Left cardiac atrium (tissue), 4 donors: Measurements from ENCODE around the gene TBRG4. TPM values are rescaled to one million over a fixed set of nuclear protein-coding genes. Genes with fewer than 3 reads are reported as not detected.

Experiments used
- ATAC-seq, 2 donors: fragments of 200-7000 bp; cut with Tn5 transposase; one replicate each; pipeline ENCODE4 v1.9.1; 2020; ENCODE audit warnings: mild to moderate bottlenecking in 2 of 2, moderate library complexity in 2 of 2
- DNase-seq: peaks from one replicate; pipeline ENCODE4 v3.0.0-alpha.2; 2020
- intact Hi-C, 2 donors: fragments of 100-400 bp; cut with DNase I; formaldehyde crosslinking; loops; one replicate each; pipeline versions ENCODE4 v1.14.1 to v1.15.1; 2022 to 2023
- total RNA-seq, 2 donors: library from RNA; stranded (reverse); fragmentation: NEBNext Ultra II Directional; extraction: Animal tissue kit (Norgen Biotek cat#: 25700); gene quantifications; one replicate each; pipeline ENCODE4 v1.2.1, GENCODE V29; 2021
- donor health status: DM: no; HTN: yes; CAD: no.
- donor health status: DM: no; HTN: yes; CAD: no; lungs with severe emphysema.
- donor health status: DM: yes; HTN: yes; CAD: no.
- donor health status: Dilated cardiomyopathy.

Gene TBRG4
- total RNA-seq, 2 donors from 2014 or later = 59.0 to 66.9 TPM

GRCh38 chr7:45084336-45084735 is 27.2 kb downstream of the TBRG4 start:
- DNase-seq = no peak
- ATAC-seq = no peak
- intact Hi-C loops = no loop called here

GRCh38 chr7:45082831-45083331 is 28.6 kb downstream of the TBRG4 start:
- ATAC-seq = no peak
- no peak for DNase-seq
- intact Hi-C loops = no loop called here

GRCh38 chr7:45082031-45082830 is 29.3 kb downstream of the TBRG4 start:
- peak; percentile 49 for DNase-seq
- peak; percentile 29 to 77 for ATAC-seq
- intact Hi-C loops = no loop called here

- DNase-seq (no peak), ATAC-seq (no peak)
Measured at GRCh38 chr7:45081670-45081974, 29.9 kb downstream of the TBRG4 start.

DNA sequence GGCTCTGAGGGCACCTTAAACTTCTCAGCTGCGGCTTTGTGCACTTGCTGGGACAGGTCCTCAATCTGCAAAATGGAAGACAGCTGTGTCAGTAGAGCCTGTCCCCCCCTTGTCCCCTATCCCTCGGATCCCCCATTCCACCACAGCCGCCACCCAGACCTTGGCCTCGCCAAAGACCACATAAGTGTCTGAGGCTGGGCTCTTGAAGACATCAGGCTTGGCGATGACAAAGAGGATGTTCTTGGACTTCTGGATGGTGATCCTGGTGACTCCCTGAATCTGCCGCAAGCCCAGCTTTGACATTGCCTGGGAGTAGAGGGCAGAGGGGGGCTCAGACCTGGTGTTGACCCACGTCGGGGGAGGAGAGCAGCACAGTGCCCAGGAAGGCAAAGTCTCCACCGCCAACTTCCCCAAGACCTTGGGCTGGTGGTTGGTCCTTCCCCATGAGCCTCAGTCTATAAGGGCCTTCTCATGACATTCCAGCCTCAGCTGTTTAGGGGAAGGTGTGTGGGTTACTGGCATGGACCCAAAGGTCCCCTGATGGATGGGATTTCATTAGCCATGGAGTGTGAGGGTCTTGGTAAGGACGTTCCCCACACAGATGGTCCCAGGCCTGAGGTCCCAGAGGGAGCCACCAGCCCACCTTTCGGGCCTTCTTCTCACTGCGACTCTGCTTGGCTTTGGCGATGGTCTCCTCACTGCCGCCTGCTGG is 30.4 kb downstream of the TBRG4 start:
- DNase-seq = no peak
- ATAC-seq = no peak
- intact Hi-C loops = no loop called here

More at GRCh38 chr7:45081670-45081974, 29.9 kb downstream of the TBRG4 start:
- intact Hi-C loops = no loop called here

- intact Hi-C loops = no loop called here
- DNase-seq (no peak), ATAC-seq (peak in 1 of 2 donors; percentile 3)
Measured at GRCh38 chr7:45080265-45080957, 31.1 kb downstream of the TBRG4 start.

- ATAC-seq = no peak
- intact Hi-C loops = no loop called here
- no peak for DNase-seq
Measured at GRCh38 chr7:45078125-45078681, 33.3 kb downstream of the TBRG4 start.

DNA sequence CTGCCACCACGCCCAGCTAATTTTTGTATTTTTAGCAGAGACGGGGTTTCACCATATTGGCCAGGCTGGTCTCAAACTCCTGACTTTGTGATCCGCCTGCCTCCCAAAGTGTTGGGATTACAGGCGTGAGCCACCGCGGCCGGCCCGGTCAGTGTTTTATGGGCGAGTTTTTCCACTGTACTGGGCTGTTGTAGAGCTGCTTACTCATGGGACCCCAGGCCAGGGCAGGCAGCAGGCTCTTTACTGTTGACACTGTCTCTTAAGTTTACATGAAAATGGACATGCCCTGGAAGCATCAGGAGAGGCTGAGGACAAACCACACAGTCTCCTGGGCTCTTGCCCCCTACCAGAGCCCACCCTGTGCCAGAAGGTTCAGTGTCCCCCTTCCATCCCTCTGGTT is 33.9 kb downstream of the TBRG4 start:
- ATAC-seq (no peak), DNase-seq (no peak)
- intact Hi-C loops = no loop called here

- DNase-seq (no peak), ATAC-seq (no peak)
- intact Hi-C loops = no loop called here
Measured at GRCh38 chr7:45076946-45077345, 34.6 kb downstream of the TBRG4 start.

- intact Hi-C loops = no loop called here
- ATAC-seq = no peak
- no peak for DNase-seq
Measured at GRCh38 chr7:45075871-45076796, 35.4 kb downstream of the TBRG4 start.

GRCh38 chr7:45075355-45075644 is 36.2 kb downstream of the TBRG4 start:
- intact Hi-C loops = no loop called here
- no peak for DNase-seq
- ATAC-seq = no peak

GRCh38 chr7:45074528-45075354 is 36.8 kb downstream of the TBRG4 start:
- intact Hi-C loops = no loop called here
- DNase-seq (no peak), ATAC-seq (no peak)

GRCh38 chr7:45073786-45074527 is 37.5 kb downstream of the TBRG4 start:
- DNase-seq = no peak
- ATAC-seq = no peak
- intact Hi-C loops = no loop called here

- no peak for DNase-seq
- ATAC-seq = no peak
- intact Hi-C loops = no loop called here
Measured at GRCh38 chr7:45073031-45073785, 38.3 kb downstream of the TBRG4 start.

GRCh38 chr7:45072131-45073030 is 39.1 kb downstream of the TBRG4 start:
- DNase-seq (no peak), ATAC-seq (no peak)
- intact Hi-C loops = no loop called here

DNA sequence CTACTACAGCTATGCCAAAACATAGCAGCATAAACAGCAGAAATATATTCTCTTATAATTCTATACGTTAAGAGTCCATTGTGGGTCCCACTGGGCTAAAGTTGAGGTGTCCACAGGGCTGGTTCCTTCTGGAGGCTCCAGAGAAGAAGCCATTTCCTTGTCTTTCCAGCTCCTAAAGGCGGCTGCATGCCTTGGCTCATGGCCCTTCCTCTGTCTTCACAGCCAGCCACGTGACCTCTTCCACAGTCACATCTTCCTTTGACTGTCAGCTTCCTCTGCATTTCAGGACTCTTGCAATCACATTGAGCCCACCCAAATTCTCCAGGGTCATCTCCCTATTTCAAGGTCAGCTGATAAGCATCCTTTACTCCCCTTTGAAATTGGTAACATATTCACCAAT is 40.0 kb downstream of the TBRG4 start:
- ATAC-seq = no peak
- no peak for DNase-seq
- intact Hi-C loops = no loop called here
